Common myeloid progenitor, CD34-positive (primary cell): ENCODE results near the gene BIRC7. TPM values are rescaled to one million over a fixed set of nuclear protein-coding genes. Genes with fewer than 3 reads are reported as not detected.

ENCODE experiments used
- CTCF ChIA-PET: fragments of 350-600 bp; sonication (Branson Sonifier 250); formaldehyde crosslinking; loops from one replicate; lab custom pipeline; 2021; ENCODE audit warnings: antibody characterized with exemption; lab: Charles Lee
- POLR2A ChIA-PET: fragments of 350-600 bp; sonication (Branson Sonifier 250); formaldehyde crosslinking; loops from one replicate; lab custom pipeline; 2021; ENCODE audit warnings: antibody characterized with exemption; lab: Charles Lee
- DNase-seq, 3 donors: peaks; one replicate each; pipeline versions ENCODE4 v3.0.0 to v3.0.0-alpha.2; 2013
- H3K27ac ChIP-seq, 2 experiments: 1 replicate in 1 of 2; 2 replicates in 1 of 2; pipeline ENCODE4 v1.7.0; 2013; ENCODE audit warnings: inconsistent platforms in 2 of 2, low read length in 2 of 2, mild to moderate bottlenecking in 2 of 2, low read depth in 1 of 2, moderate library complexity in 1 of 2; ENCODE audit not compliant: severe bottlenecking in 2 of 2, insufficient read depth in 1 of 2, poor library complexity in 1 of 2
- H3K27me3 ChIP-seq, 5 experiments: replicated peaks in 2 of 5; 1 replicate in 3 of 5; 2 replicates in 2 of 5; pipeline versions ENCODE4 v1.6.1 to v1.7.0; 2013; ENCODE audit warnings: low read length in 4 of 5, mild to moderate bottlenecking in 2 of 5, moderate library complexity in 2 of 5, inconsistent platforms in 1 of 5; ENCODE audit not compliant: insufficient read depth in 5 of 5, control insufficient read depth in 4 of 5
- H3K36me3 ChIP-seq, 4 experiments: 1 replicate in 2 of 4; 2 replicates in 2 of 4; pipeline versions ENCODE4 v1.6.1 to v1.7.0; 2013; ENCODE audit warnings: low read length in 3 of 4, control low read depth in 1 of 4, mild to moderate bottlenecking in 1 of 4; ENCODE audit not compliant: control insufficient read depth in 4 of 4, insufficient read depth in 4 of 4
- H3K4me1 ChIP-seq, 4 experiments: 1 replicate in 3 of 4; 2 replicates in 1 of 4; pipeline versions ENCODE4 v1.6.1 to v1.7.1; 2013; ENCODE audit warnings: low read length in 3 of 4, mild to moderate bottlenecking in 3 of 4, control low read depth in 1 of 4, inconsistent platforms in 1 of 4, moderate library complexity in 1 of 4; ENCODE audit not compliant: control insufficient read depth in 4 of 4, insufficient read depth in 4 of 4; ENCODE audit errors: control extremely low read depth in 1 of 4
- H3K4me3 ChIP-seq, 7 experiments: 1 replicate in 4 of 7; 2 replicates in 3 of 7; pipeline versions ENCODE4 v1.5.1 to v1.7.0; 2013; ENCODE audit warnings: mild to moderate bottlenecking in 7 of 7, low read length in 6 of 7, moderate library complexity in 6 of 7, inconsistent platforms in 2 of 7, low read depth in 2 of 7, control low read depth in 1 of 7; ENCODE audit not compliant: insufficient read depth in 4 of 7, control insufficient read depth in 1 of 7; ENCODE audit errors: extremely low read depth in 1 of 7
- H3K9me3 ChIP-seq, 5 experiments: 1 replicate in 4 of 5; 2 replicates in 1 of 5; pipeline versions ENCODE4 v1.6.1 to v1.7.1; 2013; ENCODE audit warnings: low read length in 4 of 5, mild to moderate bottlenecking in 2 of 5, inconsistent platforms in 1 of 5, low read depth in 1 of 5, moderate library complexity in 1 of 5; ENCODE audit not compliant: control insufficient read depth in 4 of 5, insufficient read depth in 2 of 5; ENCODE audit errors: control extremely low read depth in 1 of 5
- WGBS: methylation state at CpG from one replicate; pipeline ENCODE4 v1.1.5; 2013; ENCODE audit not compliant: insufficient coverage; 5-methylcytosine and 5-hydroxymethylcytosine counted together
- polyA plus RNA-seq: library from polyadenylated mRNA; unstranded; fragments of 120-200 nt; gene quantifications from one replicate; pipeline ENCODE4 v1.2.1, GENCODE V29; 2013

Gene BIRC7, protein sequence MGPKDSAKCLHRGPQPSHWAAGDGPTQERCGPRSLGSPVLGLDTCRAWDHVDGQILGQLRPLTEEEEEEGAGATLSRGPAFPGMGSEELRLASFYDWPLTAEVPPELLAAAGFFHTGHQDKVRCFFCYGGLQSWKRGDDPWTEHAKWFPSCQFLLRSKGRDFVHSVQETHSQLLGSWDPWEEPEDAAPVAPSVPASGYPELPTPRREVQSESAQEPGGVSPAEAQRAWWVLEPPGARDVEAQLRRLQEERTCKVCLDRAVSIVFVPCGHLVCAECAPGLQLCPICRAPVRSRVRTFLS
- polyA plus RNA-seq, result 0.16 TPM

DNA sequence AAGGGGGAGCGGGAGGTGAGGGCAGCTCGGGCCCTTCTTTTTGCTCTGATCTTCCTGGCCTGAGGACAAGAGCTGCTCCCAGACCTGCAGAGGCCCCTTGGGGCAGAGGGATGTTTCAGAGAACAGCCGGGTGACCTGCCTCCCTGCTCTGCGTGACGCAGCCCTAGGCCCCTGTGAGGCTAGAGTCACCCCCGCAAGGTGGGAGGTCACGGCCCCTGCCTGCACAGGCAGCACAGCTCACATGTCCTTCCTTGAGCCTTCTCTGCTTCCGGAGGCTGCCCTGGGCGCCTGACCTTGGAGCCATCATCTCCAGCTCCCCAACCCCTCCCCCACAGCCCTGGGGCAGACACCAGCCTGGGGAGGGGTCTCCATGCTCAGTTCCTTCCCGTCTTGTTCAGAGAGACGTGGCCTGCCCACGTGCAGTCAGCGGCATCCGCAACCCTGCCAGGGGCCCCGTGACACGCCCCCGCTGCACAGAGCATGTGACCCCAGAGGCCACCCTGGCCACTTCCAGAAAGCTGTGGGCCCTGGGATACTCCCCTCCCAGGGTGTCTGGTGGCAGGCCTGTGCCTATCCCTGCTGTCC, at the start of gene BIRC7:
BIRC7 (plus strand) TSS at position 507 of the 585 bp plus-strand sequence. CDS start 192 bp downstream, outside the sequence.
- Histone ChIP-seq H3K4me1 (peaks cover 0 to 10% (median 4%) of the 10 kb centered on the region in 4 experiments), H3K9me3 (no peaks in the 10 kb centered on the region), H3K27me3 (peaks cover 0 to 42% (median 10%) of the 10 kb centered on the region in 5 experiments), H3K4me3 (no peak within 1 kb of the TSS), H3K36me3 (no peaks in the 10 kb centered on the region), H3K27ac (no peak within 1 kb of the TSS)
- WGBS, result 28% methylated on average over 12 of the region's 17 CpGs
- DNase-seq, result peak in 1 of 3 donors; percentile 41
- POLR2A ChIA-PET, result no interaction called here
- CTCF ChIA-PET, result interaction anchor here (1.2 to 6.5 kb wide), 2 partner anchors 11 to 49 kb away, joined by 3 to 54 read pairs; no protein-coding TSS in a partner anchor

DNA sequence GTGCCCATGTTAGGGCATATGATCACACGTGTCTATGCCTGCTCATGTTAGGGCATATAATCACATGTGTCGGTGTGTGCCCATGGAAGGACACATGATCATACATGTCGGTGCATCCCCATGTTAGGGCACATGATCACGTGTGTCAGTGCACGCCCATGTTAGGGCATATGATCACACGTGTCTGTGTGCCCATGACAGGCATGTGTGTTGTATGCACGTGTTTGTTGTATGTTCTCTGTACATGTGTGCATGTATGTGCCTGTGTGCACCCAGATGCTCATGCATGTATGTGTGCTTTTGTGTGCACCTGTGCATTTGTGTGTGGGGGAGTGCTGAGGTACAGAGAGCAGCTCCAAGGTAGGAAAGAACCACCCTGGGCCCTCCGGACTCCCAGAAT, 49.6 kb upstream of the BIRC7 start:
- Histone ChIP-seq H3K27ac (no peak overlapping the region), H3K9me3 (no peaks in the 10 kb centered on the region), H3K4me3 (no peak overlapping the region), H3K27me3 (peaks cover 0 to 21% (median 3%) of the 10 kb centered on the region in 5 experiments), H3K4me1 (no peaks in the 10 kb centered on the region), H3K36me3 (no peaks in the 10 kb centered on the region)
- WGBS, result 85% methylated on average over 8 of the region's 8 CpGs
- POLR2A ChIA-PET, result no interaction called here
- CTCF ChIA-PET, result interaction anchor here (1.0 kb wide), 1 partner anchor 18 kb away, joined by 3 read pairs; no protein-coding TSS in a partner anchor
- DNase-seq, result no peak

DNA sequence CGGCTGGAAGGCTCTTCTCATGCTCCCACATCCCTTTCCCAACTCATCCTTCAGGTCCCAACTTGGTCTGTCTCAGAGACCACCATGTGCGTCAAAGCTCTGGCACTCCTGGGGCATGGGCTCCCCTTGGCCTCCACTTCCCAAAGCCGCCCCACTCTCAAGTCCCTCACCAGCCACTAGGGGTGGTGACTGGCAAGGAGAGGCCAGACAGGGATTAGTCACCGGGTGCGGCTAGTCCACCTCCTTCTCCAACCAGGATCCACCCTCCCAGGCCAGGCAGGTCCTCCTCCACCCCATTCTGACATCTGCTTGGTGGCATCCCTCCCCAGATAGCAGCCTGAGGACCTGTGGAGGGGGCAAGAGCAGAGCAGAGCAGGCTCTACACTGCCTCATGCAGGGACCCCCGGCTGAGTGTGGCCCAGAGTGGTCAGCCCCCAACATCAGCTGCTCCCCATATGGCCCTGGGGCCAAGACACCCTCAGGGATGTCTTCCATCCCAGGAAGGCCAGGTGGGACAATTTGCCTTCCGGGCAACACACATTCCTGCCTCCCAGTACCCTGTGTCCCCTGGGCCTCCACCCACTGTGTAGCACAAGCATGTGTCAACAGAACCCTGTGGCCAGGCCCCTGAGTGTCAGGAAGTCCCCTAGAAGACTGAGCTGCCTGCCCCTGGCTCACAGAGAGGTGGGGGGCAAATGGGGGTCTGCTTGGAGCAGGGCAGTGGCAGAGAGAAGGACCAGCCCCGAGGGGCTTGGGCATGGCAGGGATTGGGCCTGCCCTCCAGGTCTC, 49.0 kb upstream of the BIRC7 start:
- Histone ChIP-seq H3K4me1 (no peaks in the 10 kb centered on the region), H3K36me3 (no peaks in the 10 kb centered on the region), H3K4me3 (no peak overlapping the region), H3K27ac (no peak overlapping the region), H3K27me3 (peaks cover 0 to 15% (median 3%) of the 10 kb centered on the region in 5 experiments), H3K9me3 (no peaks in the 10 kb centered on the region)
- no peak for DNase-seq
- ChIA-PET CTCF (interaction anchor here (1.0 kb wide), 1 partner anchor 17 kb away, joined by 3 read pairs; no protein-coding TSS in a partner anchor), POLR2A (no interaction called here)
- 94% methylated on average over 6 of the region's 8 CpGs for WGBS

DNA sequence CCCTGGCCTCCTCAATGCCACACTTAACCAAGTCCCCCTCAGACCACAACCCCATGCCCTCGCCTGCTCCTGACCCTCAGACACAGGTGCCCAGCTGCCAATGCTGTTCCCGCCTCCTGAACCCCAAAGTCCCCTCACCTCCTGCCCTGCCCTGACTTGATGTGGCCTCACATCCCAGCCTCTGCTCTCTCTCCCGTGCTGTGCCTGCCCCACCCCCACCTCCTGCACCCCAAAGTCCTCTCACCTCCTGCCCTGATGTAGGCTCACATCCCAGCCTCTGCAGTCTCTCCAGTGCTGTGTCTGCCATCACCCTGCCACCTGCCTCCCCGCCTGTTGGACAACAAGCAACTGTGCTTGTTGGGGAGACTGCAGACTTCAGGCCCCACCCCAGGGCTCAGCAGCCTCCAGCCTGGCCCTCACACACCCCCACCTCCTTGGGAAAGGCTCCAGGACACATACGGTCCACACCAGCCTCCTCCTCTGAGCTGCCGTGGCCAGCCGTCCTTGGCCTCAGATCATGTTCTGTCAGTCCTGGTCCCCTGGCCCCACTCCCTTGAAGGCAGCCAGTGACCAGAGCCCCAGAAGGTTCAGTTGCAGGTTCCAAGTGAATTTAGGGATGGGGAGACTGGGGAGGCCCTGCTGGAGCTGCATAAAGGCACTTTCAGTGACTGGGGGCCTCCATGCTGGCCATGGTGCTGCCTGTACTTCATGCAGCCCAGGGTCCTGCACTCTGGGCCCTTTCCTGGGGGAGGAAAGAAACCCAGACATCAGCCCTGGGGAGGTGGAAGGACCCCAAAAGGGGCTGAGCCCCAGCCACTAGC, 48.2 kb upstream of the BIRC7 start:
- no peaks in the 10 kb centered on the region for H3K4me1 ChIP-seq
- ChIA-PET CTCF (interaction anchor here (1.0 kb wide), 1 partner anchor 16 kb away, joined by 3 read pairs; no protein-coding TSS in a partner anchor), POLR2A (no interaction called here)
- H3K27ac ChIP-seq, result no peak overlapping the region
- no peaks in the 10 kb centered on the region for H3K36me3 ChIP-seq
- 78% methylated on average over 7 of the region's 7 CpGs for WGBS
- no peak for DNase-seq
- H3K9me3 ChIP-seq, result no peaks in the 10 kb centered on the region
- H3K27me3 ChIP-seq, result peaks cover 0 to 7% (median 3%) of the 10 kb centered on the region in 5 experiments
- no peak overlapping the region for H3K4me3 ChIP-seq

DNA sequence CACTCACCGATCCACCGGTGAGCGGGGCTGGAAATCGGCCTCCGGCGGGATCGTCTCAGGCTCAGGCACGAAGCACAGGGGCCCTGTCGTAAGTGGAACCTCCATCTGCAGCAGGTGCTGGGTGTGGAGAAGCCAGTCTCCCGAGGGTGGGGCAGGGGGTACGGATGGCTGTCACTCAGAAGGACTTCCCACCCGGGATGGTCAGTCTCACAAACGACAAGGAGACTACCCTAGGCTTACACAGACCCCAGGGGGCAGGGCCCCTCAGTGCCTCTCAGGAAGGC, 47.6 kb upstream of the BIRC7 start:
- CTCF ChIA-PET, result no interaction called here
- POLR2A ChIA-PET, result no interaction called here
- Histone ChIP-seq H3K27ac (no peak overlapping the region), H3K4me1 (no peaks in the 10 kb centered on the region), H3K4me3 (no peak overlapping the region), H3K27me3 (peaks cover 0 to 3% (median 1%) of the 10 kb centered on the region in 5 experiments), H3K36me3 (no peaks in the 10 kb centered on the region), H3K9me3 (no peaks in the 10 kb centered on the region)
- 95% methylated on average over 12 of the region's 13 CpGs for WGBS
- no peak for DNase-seq

DNA sequence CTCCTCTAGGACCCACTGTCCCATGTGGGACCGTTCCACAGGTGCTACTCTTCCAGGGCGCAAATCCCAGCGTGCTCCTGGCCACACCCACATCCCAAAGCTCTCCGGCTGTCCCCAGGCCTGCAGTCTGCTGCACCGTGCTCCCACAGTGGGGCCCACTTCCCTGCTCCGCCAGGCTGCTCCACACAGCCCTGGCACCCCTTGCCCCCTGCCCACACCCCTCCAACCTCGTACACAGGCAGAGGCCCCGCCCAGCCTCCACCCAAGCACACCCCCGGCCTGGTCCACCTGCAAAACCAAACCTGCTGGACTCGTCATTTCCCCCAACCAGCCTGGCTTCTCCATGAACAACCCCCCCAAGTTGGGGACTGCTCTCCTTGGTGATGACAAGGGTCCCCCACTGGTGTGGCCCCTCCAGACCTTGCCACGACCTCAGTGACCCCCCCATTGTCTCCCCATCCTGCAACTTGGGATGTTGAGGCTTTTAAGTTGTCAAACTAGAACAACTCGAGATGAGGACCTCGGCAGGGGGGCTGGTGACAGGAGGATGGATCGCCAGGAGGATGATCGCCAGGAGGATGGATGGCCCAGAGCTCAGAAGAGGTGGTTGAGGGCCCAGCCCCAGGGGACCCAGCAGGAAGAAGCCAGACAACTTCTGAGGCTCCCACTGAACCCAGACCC, 46.9 kb upstream of the BIRC7 start:
- WGBS, result 87% methylated on average over 9 of the region's 15 CpGs
- ChIA-PET CTCF (interaction anchor here (0.7 to 0.8 kb wide), 2 partner anchors 8 to 36 kb away, joined by 3 read pairs; no protein-coding TSS in a partner anchor), POLR2A (no interaction called here)
- Histone ChIP-seq H3K9me3 (no peaks in the 10 kb centered on the region), H3K27ac (no peak overlapping the region), H3K4me1 (no peaks in the 10 kb centered on the region), H3K27me3 (peaks cover 0 to 2% (median 0%) of the 10 kb centered on the region in 5 experiments), H3K4me3 (no peak overlapping the region), H3K36me3 (no peaks in the 10 kb centered on the region)
- no peak for DNase-seq
